ENCODE measurements around the gene PTHLH. TPM values are rescaled to one million over a fixed set of nuclear protein-coding genes. Genes with fewer than 3 reads are reported as not detected.

PTHLH gene
- total RNA-seq, 1 donor from 2014 or later, result 6.5 TPM

DNA sequence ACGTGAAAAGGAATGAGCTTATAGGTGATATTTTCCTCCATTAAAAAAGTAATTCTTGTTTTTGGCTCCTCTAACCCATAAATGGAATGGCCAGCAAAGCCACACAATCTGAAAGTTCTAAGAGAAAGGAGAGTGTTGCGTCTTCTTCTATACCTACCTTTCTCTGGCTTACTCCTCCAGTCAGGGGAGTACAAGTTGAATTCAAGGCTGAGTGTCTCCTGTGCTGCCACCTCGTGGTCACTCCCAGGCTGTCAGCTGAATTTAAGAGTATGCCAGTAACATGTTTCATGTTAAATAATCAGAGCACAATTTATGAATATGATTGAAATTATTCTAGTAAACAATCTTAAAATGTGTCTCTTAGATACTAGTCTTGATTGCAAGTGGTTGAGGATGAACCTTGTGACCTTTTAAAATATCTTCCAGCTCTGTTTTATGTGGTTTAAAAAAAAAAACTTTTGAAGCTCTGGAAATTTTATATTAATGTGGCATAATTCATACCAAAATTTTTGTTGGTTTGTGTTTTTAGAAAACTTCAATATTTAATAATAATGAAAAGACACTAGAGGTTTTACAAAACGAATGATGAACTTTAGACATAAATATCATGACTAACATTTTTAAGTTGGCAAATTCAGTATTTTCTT lies 31.7 kb downstream of the PTHLH start:
- TF ChIP-seq, protein P1, sequence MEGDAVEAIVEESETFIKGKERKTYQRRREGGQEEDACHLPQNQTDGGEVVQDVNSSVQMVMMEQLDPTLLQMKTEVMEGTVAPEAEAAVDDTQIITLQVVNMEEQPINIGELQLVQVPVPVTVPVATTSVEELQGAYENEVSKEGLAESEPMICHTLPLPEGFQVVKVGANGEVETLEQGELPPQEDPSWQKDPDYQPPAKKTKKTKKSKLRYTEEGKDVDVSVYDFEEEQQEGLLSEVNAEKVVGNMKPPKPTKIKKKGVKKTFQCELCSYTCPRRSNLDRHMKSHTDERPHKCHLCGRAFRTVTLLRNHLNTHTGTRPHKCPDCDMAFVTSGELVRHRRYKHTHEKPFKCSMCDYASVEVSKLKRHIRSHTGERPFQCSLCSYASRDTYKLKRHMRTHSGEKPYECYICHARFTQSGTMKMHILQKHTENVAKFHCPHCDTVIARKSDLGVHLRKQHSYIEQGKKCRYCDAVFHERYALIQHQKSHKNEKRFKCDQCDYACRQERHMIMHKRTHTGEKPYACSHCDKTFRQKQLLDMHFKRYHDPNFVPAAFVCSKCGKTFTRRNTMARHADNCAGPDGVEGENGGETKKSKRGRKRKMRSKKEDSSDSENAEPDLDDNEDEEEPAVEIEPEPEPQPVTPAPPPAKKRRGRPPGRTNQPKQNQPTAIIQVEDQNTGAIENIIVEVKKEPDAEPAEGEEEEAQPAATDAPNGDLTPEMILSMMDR (IDR thresholded peaks at IDR 0.05; ENCODE audit: unreplicated experiment), result peak; percentile 79
- peaks cover 6% of the 10 kb centered on the region for H3K9me3 Mint-ChIP-seq
- H3K4me1 Mint-ChIP-seq, result no peaks in the 10 kb centered on the region
- H3K27me3 Mint-ChIP-seq (ENCODE audit: low read depth), result no peaks in the 10 kb centered on the region
- DNase-seq (ENCODE audit: low spot score in 2 of 2, unreplicated experiment in 2 of 2), result peak; percentile 34 to 79
- H3K27ac Mint-ChIP-seq, result no peak overlapping the region
- no peaks in the 10 kb centered on the region for H3K36me3 Mint-ChIP-seq
- no peak overlapping the region for H3K4me3 Mint-ChIP-seq

DNA sequence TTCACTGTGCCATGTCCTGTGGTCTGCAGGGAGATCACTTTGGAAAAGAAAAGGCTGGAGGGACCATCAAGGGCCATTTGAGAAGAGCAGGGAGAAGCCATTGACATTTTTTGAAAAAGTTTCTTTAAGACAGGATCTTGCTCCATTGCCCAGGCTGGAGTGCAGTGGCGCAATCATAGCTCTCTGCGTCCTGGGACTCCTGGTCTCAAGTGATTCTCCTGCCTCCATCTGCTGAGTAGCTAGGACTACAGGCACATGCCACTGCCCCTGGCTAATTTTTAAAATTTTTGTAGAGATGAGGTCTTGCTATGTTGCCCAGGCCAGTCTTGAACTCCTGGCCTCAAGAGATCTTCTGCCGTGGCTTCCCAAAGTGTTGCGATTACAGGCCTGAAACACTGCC lies 32.3 kb downstream of the PTHLH start:
- TF ChIP-seq, protein P1 (IDR thresholded peaks at IDR 0.05; ENCODE audit: unreplicated experiment), result no peak
- no peak for DNase-seq (ENCODE audit: low spot score in 2 of 2, unreplicated experiment in 2 of 2)
- H3K4me3 Mint-ChIP-seq, result no peak overlapping the region

DNA sequence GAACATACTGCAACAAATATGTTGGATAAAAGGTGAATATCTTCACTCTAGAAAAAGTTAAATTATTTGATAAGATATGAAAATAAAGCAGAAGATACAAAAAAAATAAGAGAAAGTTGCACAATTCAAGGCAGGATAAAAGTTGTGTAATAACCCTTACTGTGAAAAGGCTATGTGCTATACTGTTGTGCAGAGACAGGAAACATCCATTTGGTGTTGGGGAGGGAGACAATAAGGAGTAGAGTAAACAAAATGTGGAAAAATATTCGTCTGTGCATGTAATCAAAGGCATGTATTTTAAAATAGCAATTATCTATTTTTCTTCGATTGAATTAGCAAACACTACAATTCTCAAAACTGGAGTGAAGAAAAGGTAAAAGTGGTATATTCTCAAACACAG lies 34.8 kb downstream of the PTHLH start:
- no peak overlapping the region for H3K27ac Mint-ChIP-seq
- H3K4me1 Mint-ChIP-seq, result no peaks in the 10 kb centered on the region
- no peaks in the 10 kb centered on the region for H3K36me3 Mint-ChIP-seq
- DNase-seq (ENCODE audit: low spot score in 2 of 2, unreplicated experiment in 2 of 2), result no peak
- TF ChIP-seq, protein P1 (IDR thresholded peaks at IDR 0.05; ENCODE audit: unreplicated experiment), result no peak
- H3K27me3 Mint-ChIP-seq (ENCODE audit: low read depth), result no peaks in the 10 kb centered on the region
- peaks cover 6% of the 10 kb centered on the region for H3K9me3 Mint-ChIP-seq
- H3K4me3 Mint-ChIP-seq, result no peak overlapping the region

More for the DNA sequence above, 32.3 kb downstream of the PTHLH start:
- no peak overlapping the region for H3K27ac Mint-ChIP-seq
- peaks cover 6% of the 10 kb centered on the region for H3K9me3 Mint-ChIP-seq
- H3K36me3 Mint-ChIP-seq, result no peaks in the 10 kb centered on the region
- no peaks in the 10 kb centered on the region for H3K27me3 Mint-ChIP-seq (ENCODE audit: low read depth)
- no peaks in the 10 kb centered on the region for H3K4me1 Mint-ChIP-seq

DNA sequence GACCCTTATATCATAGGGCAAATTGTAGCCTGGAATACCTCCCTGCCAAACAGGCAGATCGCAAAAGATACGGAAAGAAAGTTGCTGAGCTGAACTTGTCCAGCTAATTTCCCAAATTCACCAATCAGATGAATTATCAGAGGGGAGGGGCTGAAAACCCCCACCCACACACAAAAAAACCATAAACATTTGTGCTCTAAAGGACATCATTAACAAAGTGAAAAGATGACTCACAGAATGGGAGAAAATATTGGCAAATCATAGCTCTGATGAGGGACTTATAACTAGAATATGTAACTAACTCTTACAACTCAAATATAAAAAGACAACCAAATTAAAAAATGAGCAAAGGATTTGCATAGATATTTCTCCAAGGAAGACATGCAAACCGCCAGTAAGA lies 36.3 kb downstream of the PTHLH start:
- Mint-ChIP-seq H3K4me3 (no peak overlapping the region), H3K4me1 (no peaks in the 10 kb centered on the region), H3K36me3 (no peaks in the 10 kb centered on the region), H3K27ac (no peak overlapping the region), H3K27me3 (ENCODE audit: low read depth) (no peaks in the 10 kb centered on the region), H3K9me3 (peaks cover 6% of the 10 kb centered on the region)
- DNase-seq (ENCODE audit: low spot score in 2 of 2, unreplicated experiment in 2 of 2), result no peak
- TF ChIP-seq, protein P1 (IDR thresholded peaks at IDR 0.05; ENCODE audit: unreplicated experiment), result no peak

DNA sequence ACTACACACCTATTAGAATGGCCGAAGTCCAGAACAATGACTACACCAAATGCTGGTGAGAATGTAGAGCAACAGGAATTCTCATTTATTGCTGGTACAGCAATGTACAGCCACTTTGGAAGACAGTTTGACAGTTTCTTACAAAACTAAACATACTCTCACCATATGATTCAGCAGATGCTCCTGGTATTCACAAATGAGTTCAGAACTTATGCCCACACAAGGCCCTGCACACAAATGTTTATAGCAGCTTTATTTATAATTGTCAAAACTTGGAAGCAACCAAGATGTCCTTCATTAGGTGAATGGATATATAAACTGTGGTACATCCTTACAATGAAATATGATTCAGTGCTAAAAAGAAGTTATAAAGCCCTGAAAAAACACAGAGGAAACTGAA lies 38.3 kb downstream of the PTHLH start:
- TF ChIP-seq, protein P1 (IDR thresholded peaks at IDR 0.05; ENCODE audit: unreplicated experiment), result no peak
- Mint-ChIP-seq H3K9me3 (peaks cover 6% of the 10 kb centered on the region), H3K27me3 (ENCODE audit: low read depth) (no peaks in the 10 kb centered on the region)

More for the DNA sequence above, 38.3 kb downstream of the PTHLH start:
- no peaks in the 10 kb centered on the region for H3K4me1 Mint-ChIP-seq
- DNase-seq (ENCODE audit: low spot score in 2 of 2, unreplicated experiment in 2 of 2), result no peak
- no peak overlapping the region for H3K4me3 Mint-ChIP-seq
- no peaks in the 10 kb centered on the region for H3K36me3 Mint-ChIP-seq
- no peak overlapping the region for H3K27ac Mint-ChIP-seq
